ENCODE results near the gene ZBTB7C.

The ZBTB7C gene

DNA sequence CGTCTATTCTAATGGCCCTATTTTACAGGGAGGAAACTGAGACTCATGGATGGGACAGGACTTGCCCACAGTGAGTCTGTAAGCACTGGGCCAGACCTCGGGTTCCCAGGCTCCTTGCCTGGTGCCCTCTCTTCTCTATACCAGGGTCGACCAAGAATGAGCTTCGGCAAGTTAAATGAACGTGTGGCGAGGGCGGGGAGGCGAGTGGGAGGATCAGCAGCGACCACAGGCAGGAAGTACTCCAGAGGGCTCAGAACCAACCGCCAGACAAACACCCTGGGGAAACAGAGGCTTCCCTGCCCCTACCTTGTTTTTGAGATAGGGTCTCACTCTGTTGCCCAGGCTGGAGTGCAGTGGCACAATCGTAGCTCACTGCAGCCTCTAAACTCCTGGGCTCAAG lies 301.0 kb downstream of the ZBTB7C start:
- Histone ChIP-seq H3K4me3 (no peak overlapping the region), H3K9ac (no peak overlapping the region), H3K9me3 (no peaks in the 10 kb centered on the region), H3K4me1 (peaks cover 34% of the 10 kb centered on the region), H3K36me3 (no peaks in the 10 kb centered on the region), H3K4me2 (peak overlapping the region; percentile 61), H3K27me3 (no peaks in the 10 kb centered on the region), H4K20me1 (no peaks in the 10 kb centered on the region), H3K27ac (no peak overlapping the region)
- TF ChIP-seq Cebpa-rat (IDR thresholded peaks at IDR 0.05), result no peak

DNA sequence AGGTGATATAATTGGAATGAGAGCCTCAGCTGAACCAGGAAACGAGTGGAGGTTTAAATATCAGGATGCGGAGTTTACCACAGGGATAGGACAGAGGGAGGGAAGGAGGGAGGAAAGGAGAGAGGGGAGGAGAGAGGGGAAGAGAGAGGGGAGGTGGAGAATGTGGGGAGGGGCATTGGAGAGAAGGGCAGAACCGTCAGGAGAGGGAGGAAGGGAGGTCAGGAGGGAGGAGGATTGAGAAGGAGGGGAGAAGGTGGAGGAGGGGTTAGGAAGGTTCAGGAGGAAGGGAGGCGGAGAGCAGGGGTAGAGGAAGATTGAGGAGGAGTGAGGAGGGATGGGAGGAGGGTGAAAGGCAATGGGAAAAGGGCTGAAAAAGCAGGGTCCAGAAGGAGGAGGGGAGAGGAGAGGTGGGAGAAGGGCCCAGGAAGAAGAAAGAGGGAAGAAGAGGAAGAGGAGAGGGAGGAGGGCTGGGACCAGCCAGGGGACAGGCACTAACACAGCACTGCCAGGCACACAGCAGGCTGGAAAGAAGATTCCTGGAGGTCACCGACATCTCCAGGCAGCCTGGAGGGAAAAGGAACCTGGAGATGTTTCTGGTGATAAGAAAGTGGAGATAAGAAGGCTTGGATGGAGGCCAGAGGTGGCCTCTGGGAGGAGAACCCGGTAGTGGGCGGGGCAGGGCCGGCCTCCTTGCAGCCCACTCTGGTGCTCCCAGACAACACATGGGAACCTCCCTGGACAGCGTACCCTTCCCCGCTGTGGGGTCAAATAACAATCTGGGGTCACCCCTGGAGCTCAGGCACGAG lies 302.0 kb downstream of the ZBTB7C start:
- H3K36me3 ChIP-seq, result no peaks in the 10 kb centered on the region
- H3K27me3 ChIP-seq, result no peaks in the 10 kb centered on the region
- peak overlapping the region; percentile 61 for H3K4me2 ChIP-seq
- H3K4me1 ChIP-seq, result peaks cover 34% of the 10 kb centered on the region
- no peak overlapping the region for H3K27ac ChIP-seq
- no peak overlapping the region for H3K4me3 ChIP-seq
- H3K9ac ChIP-seq, result no peak overlapping the region
- no peaks in the 10 kb centered on the region for H4K20me1 ChIP-seq
- no peaks in the 10 kb centered on the region for H3K9me3 ChIP-seq
- TF ChIP-seq Cebpa-rat (IDR thresholded peaks at IDR 0.05), result no peak

DNA sequence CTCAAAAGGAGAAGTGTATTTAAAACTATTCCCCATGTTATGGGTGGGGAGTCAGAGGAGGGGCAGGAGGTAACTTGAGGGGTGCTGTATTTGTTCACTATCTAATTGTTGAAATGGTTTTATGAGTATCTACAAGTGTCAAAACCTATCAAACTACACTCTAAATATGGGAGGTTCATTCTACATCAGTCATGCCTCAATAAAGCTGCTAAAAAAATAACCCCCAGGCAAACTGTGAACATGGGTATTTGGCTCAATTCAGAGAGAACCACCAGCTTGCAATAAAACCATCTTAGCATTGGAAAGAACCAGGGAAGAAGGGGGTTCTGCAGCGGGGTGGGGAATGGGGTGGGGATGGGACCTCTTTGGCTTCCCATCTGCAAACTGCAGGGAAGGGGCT lies 302.7 kb downstream of the ZBTB7C start:
- no peak overlapping the region for H3K4me3 ChIP-seq
- H3K4me2 ChIP-seq, result peak overlapping the region; percentile 61; the same call in 1 of the 2 replicates
- no peak overlapping the region for H3K9ac ChIP-seq
- no peak overlapping the region for H3K27ac ChIP-seq
- no peak for TF ChIP-seq Cebpa-rat (IDR thresholded peaks at IDR 0.05)
- H4K20me1 ChIP-seq, result no peaks in the 10 kb centered on the region
- H3K27me3 ChIP-seq, result no peaks in the 10 kb centered on the region
- H3K4me1 ChIP-seq, result peaks cover 34% of the 10 kb centered on the region
- H3K36me3 ChIP-seq, result no peaks in the 10 kb centered on the region
- no peaks in the 10 kb centered on the region for H3K9me3 ChIP-seq

DNA sequence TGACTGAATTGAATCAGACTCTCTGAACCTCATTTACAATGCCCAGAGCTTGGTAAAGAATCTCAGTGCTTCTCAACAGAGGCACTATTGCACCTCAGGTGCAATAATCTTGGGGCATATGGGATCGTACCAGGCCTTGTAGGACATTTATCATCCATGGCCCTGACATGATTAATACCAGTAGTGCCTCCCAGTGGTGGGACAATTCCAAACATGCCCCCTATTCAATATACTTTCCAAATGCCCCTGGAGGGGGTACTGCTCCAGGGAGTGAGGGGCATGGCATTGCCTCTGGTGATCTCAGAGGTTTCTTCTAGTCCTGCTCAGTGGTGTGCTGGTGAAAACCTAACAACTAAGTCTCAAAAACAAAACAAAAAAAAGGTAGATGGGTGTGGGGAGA lies 303.9 kb downstream of the ZBTB7C start:
- no peaks in the 10 kb centered on the region for H3K27me3 ChIP-seq
- TF ChIP-seq Cebpa-rat (IDR thresholded peaks at IDR 0.05), result no peak

DNA sequence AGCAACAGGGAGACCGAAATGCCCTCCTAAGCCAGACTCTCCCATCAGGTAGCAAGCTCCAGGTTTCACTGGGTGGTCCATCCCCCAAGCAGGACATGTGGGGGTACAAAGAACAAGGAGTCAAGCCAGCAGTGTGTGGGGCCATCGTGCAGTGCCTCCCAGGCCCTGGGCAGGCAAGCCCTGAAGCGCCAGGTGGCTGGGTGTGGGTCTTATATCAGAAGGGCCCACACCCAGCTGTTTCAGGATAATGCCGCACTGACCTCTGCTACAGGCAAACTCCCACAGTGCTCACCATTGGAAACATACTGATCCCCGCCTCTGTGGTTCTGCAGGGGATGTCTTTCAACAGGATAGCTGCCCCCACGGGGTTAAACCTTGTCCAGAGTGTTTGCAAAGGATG lies 304.5 kb downstream of the ZBTB7C start:
- no peak for TF ChIP-seq Cebpa-rat (IDR thresholded peaks at IDR 0.05)
- Histone ChIP-seq H3K4me2 (no peak overlapping the region), H3K9ac (no peak overlapping the region), H3K27ac (no peak overlapping the region), H3K36me3 (no peaks in the 10 kb centered on the region), H3K4me1 (peaks cover 42% of the 10 kb centered on the region), H3K9me3 (no peaks in the 10 kb centered on the region), H3K27me3 (no peaks in the 10 kb centered on the region), H4K20me1 (no peaks in the 10 kb centered on the region), H3K4me3 (no peak overlapping the region)

More for the DNA sequence above, 303.9 kb downstream of the ZBTB7C start:
- no peak overlapping the region for H3K4me3 ChIP-seq
- H3K9me3 ChIP-seq, result no peaks in the 10 kb centered on the region
- peaks cover 42% of the 10 kb centered on the region for H3K4me1 ChIP-seq
- H4K20me1 ChIP-seq, result no peaks in the 10 kb centered on the region
- H3K36me3 ChIP-seq, result no peaks in the 10 kb centered on the region
- H3K4me2 ChIP-seq, result no peak overlapping the region
- H3K9ac ChIP-seq, result no peak overlapping the region
- H3K27ac ChIP-seq, result no peak overlapping the region

GRCh38 chr18:48100651-48101165 lies 308.5 kb downstream of the ZBTB7C start:
- no peak for TF ChIP-seq Cebpa-rat (IDR thresholded peaks at IDR 0.05)
- H3K9ac ChIP-seq, result no peak overlapping the region
- no peaks in the 10 kb centered on the region for H4K20me1 ChIP-seq
- H3K4me2 ChIP-seq, result peak overlapping the region; percentile 46
- peaks cover 8% of the 10 kb centered on the region for H3K4me1 ChIP-seq
- H3K4me3 ChIP-seq, result no peak overlapping the region
- H3K9me3 ChIP-seq, result no peaks in the 10 kb centered on the region
- no peak overlapping the region for H3K27ac ChIP-seq
- H3K27me3 ChIP-seq, result no peaks in the 10 kb centered on the region
- no peaks in the 10 kb centered on the region for H3K36me3 ChIP-seq

GRCh38 chr18:48100165-48100575 lies 309.0 kb downstream of the ZBTB7C start:
- H3K4me1 ChIP-seq, result peaks cover 8% of the 10 kb centered on the region
- H4K20me1 ChIP-seq, result no peaks in the 10 kb centered on the region
- no peak overlapping the region for H3K27ac ChIP-seq
- no peak overlapping the region for H3K9ac ChIP-seq
- TF ChIP-seq Cebpa-rat (IDR thresholded peaks at IDR 0.05), result no peak
- no peaks in the 10 kb centered on the region for H3K36me3 ChIP-seq
- no peak overlapping the region for H3K4me3 ChIP-seq
- no peak overlapping the region for H3K4me2 ChIP-seq
- H3K27me3 ChIP-seq, result no peaks in the 10 kb centered on the region
- no peaks in the 10 kb centered on the region for H3K9me3 ChIP-seq

- Histone ChIP-seq H3K36me3 (no peaks in the 10 kb centered on the region), H3K9me3 (no peaks in the 10 kb centered on the region), H3K9ac (no peak overlapping the region), H3K4me1 (peaks cover 8% of the 10 kb centered on the region), H4K20me1 (no peaks in the 10 kb centered on the region), H3K27me3 (no peaks in the 10 kb centered on the region), H3K4me2 (no peak overlapping the region), H3K27ac (no peak overlapping the region), H3K4me3 (no peak overlapping the region)
- no peak for TF ChIP-seq Cebpa-rat (IDR thresholded peaks at IDR 0.05)
These were observed 309.6 kb downstream of the ZBTB7C start for GRCh38 chr18:48099481-48100164.

DNA sequence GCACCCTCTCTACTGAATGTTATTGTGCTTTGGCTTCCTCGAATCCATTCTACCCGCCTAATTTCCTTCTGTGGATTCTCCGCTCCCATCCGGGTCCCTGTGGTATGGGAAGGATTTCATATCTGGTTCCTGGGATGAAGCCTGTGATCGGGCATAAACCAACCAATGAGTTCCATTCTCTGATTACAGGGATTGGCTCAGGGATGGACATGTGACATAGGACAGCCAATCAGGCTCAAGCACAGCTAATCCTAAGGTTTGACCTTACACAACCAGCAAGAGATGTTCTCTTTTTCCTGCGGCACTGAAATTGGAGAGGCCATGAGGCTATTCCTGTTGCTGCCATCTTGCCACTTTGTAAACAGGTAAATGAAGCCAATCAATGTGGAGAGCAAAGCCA lies 310.6 kb downstream of the ZBTB7C start:
- Histone ChIP-seq H3K27me3 (no peaks in the 10 kb centered on the region), H3K27ac (no peak overlapping the region)
- no peak for TF ChIP-seq Cebpa-rat (IDR thresholded peaks at IDR 0.05)

GRCh38 chr18:48098007-48098406 lies 311.2 kb downstream of the ZBTB7C start:
- Histone ChIP-seq H3K27ac (no peak overlapping the region), H3K36me3 (no peaks in the 10 kb centered on the region), H3K4me1 (peaks cover 8% of the 10 kb centered on the region), H3K4me3 (no peak overlapping the region), H3K4me2 (no peak overlapping the region), H3K9me3 (no peaks in the 10 kb centered on the region), H4K20me1 (no peaks in the 10 kb centered on the region), H3K9ac (no peak overlapping the region), H3K27me3 (no peaks in the 10 kb centered on the region)
- TF ChIP-seq Cebpa-rat (IDR thresholded peaks at IDR 0.05), result no peak

More for the DNA sequence above, 310.6 kb downstream of the ZBTB7C start:
- Histone ChIP-seq H4K20me1 (no peaks in the 10 kb centered on the region), H3K36me3 (no peaks in the 10 kb centered on the region), H3K4me2 (no peak overlapping the region), H3K9me3 (no peaks in the 10 kb centered on the region), H3K9ac (no peak overlapping the region), H3K4me3 (no peak overlapping the region), H3K4me1 (peaks cover 8% of the 10 kb centered on the region)
